Progenitor cell of endocrine pancreas (in vitro differentiated cells): Measurements from ENCODE around the gene ALKBH4. TPM values are rescaled to one million over a fixed set of nuclear protein-coding genes. Genes with fewer than 3 reads are reported as not detected.

Experiments
- DNase-seq: peaks from one replicate; pipeline ENCODE4 v3.0.0; 2021; ENCODE audit warnings: low spot score; ENCODE audit not compliant: unreplicated experiment
- H3K27ac Mint-ChIP-seq: 2 replicates; pipeline ENCODE4 v1.8.0; 2021; ENCODE audit warnings: mild to moderate bottlenecking, moderate library complexity, mixed read lengths
- H3K27me3 Mint-ChIP-seq: 2 replicates; pipeline ENCODE4 v1.8.0; 2021; ENCODE audit warnings: mixed read lengths
- H3K36me3 Mint-ChIP-seq: 2 replicates; pipeline ENCODE4 v1.8.0; 2022; ENCODE audit warnings: mixed read lengths; ENCODE audit not compliant: insufficient read depth
- H3K4me1 Mint-ChIP-seq: 2 replicates; pipeline ENCODE4 v1.8.0; 2021; ENCODE audit warnings: low read depth, mixed read lengths
- H3K4me3 Mint-ChIP-seq: 2 replicates; pipeline ENCODE4 v1.8.0; 2021; ENCODE audit warnings: low read depth, mild to moderate bottlenecking, moderate library complexity, mixed read lengths
- H3K9me3 Mint-ChIP-seq: 2 replicates; pipeline ENCODE4 v1.8.0; 2021; ENCODE audit warnings: low read depth, mixed read lengths
- CTCF ChIP-seq: fragments of 200-600 bp; sonication (generic); IDR thresholded peaks from one replicate; pipeline ENCODE4 v1.5.0; 2021; ENCODE audit warnings: antibody characterized with exemption, mild to moderate bottlenecking; ENCODE audit not compliant: unreplicated experiment
- total RNA-seq: library from RNA; stranded (reverse); gene quantifications from 2 replicates; pipeline ENCODE4 v1.2.1, GENCODE V29; 2021

ALKBH4 gene
- total RNA-seq, 1 donor from 2014 or later = 14.3 TPM

- peaks cover 6% of the 10 kb centered on the region for H3K4me1 Mint-ChIP-seq
- DNase-seq = no peak
- no peaks in the 10 kb centered on the region for H3K9me3 Mint-ChIP-seq
- peaks cover 10% of the 10 kb centered on the region for H3K36me3 Mint-ChIP-seq
- no peak overlapping the region for H3K27ac Mint-ChIP-seq
- no peaks in the 10 kb centered on the region for H3K27me3 Mint-ChIP-seq
- TF ChIP-seq CTCF = no peak
- H3K4me3 Mint-ChIP-seq = no peak overlapping the region
Observed at GRCh38 chr7:102429141-102429899, 35.3 kb downstream of the ALKBH4 start.

GRCh38 chr7:102427019-102427405, 37.7 kb downstream of the ALKBH4 start:
- Mint-ChIP-seq H3K36me3 (peaks cover 11% of the 10 kb centered on the region), H3K27ac (no peak overlapping the region), H3K4me3 (no peak overlapping the region), H3K9me3 (no peaks in the 10 kb centered on the region), H3K27me3 (no peaks in the 10 kb centered on the region), H3K4me1 (no peaks in the 10 kb centered on the region)
- no peak for DNase-seq
- TF ChIP-seq CTCF = no peak

GRCh38 chr7:102426268-102427018, 38.2 kb downstream of the ALKBH4 start:
- Mint-ChIP-seq H3K36me3 (peaks cover 11% of the 10 kb centered on the region), H3K4me3 (no peak overlapping the region), H3K27me3 (no peaks in the 10 kb centered on the region), H3K4me1 (no peaks in the 10 kb centered on the region), H3K27ac (no peak overlapping the region), H3K9me3 (no peaks in the 10 kb centered on the region)
- TF ChIP-seq CTCF = no peak
- no peak for DNase-seq

- H3K9me3 Mint-ChIP-seq = no peaks in the 10 kb centered on the region
- DNase-seq = no peak
- H3K27ac Mint-ChIP-seq = peak overlapping the region; percentile 41
- peaks cover 14% of the 10 kb centered on the region for H3K36me3 Mint-ChIP-seq
- no peak overlapping the region for H3K4me3 Mint-ChIP-seq
- H3K27me3 Mint-ChIP-seq = no peaks in the 10 kb centered on the region
- no peaks in the 10 kb centered on the region for H3K4me1 Mint-ChIP-seq
- no peak for TF ChIP-seq CTCF
Observed at GRCh38 chr7:102425639-102426267, 38.9 kb downstream of the ALKBH4 start.

GRCh38 chr7:102424787-102425218, 39.9 kb downstream of the ALKBH4 start:
- peaks cover 17% of the 10 kb centered on the region for H3K36me3 Mint-ChIP-seq
- no peaks in the 10 kb centered on the region for H3K9me3 Mint-ChIP-seq
- peak overlapping the region; percentile 69 for H3K27ac Mint-ChIP-seq
- no peak for TF ChIP-seq CTCF
- DNase-seq = no peak
- H3K4me1 Mint-ChIP-seq = no peaks in the 10 kb centered on the region
- no peaks in the 10 kb centered on the region for H3K27me3 Mint-ChIP-seq
- H3K4me3 Mint-ChIP-seq = no peak overlapping the region
